IMR-90 (cell line): ENCODE data around the gene PLA2G10. TPM values are rescaled to one million over a fixed set of nuclear protein-coding genes. Genes with fewer than 3 reads are reported as not detected.

Experiments
- ATAC-seq: fragments of 200-7000 bp; cut with Tn5 transposase; 2 replicates; pipeline ENCODE4 v1.9.1; 2020; ENCODE audit warnings: low read depth, mild to moderate bottlenecking, moderate library complexity
- BruUV-seq: library from RNA; stranded (reverse); fragments of 400-500 nt; replicated peaks from 2 replicates; lab custom pipeline; 2021; lab: Mats Ljungman, UMichigan
- CTCF ChIA-PET: fragments of 300-600 bp; formaldehyde crosslinking; extraction: SDS; loops from one replicate; lab custom pipeline; 2021; ENCODE audit warnings: antibody characterized with exemption; lab: Yijun Ruan, JAX
- POLR2A ChIA-PET: fragments of 300-600 bp; sonication (Branson Sonifier 250); formaldehyde crosslinking; loops from one replicate; lab custom pipeline; 2022; ENCODE audit warnings: antibody characterized with exemption; ENCODE audit not compliant: unreplicated experiment; lab: Charles Lee
- DNase-seq: peaks from one replicate; pipeline ENCODE4 v3.0.0; 2013
- H2AFZ ChIP-seq: replicated peaks from 2 replicates; pipeline ENCODE3; 2013; ENCODE audit warnings: low read length, mild to moderate bottlenecking; ENCODE audit not compliant: poor library complexity
- H2AK5ac ChIP-seq: 2 replicates; pipeline ENCODE4 v1.6.1; 2013; ENCODE audit warnings: low read depth, low read length, inconsistent platforms
- H2AK9ac ChIP-seq: replicated peaks from 2 replicates; pipeline ENCODE3; 2013; ENCODE audit warnings: mild to moderate bottlenecking, low read depth, low read length, moderate library complexity; ENCODE audit not compliant: poor library complexity
- H2BK120ac ChIP-seq: 2 replicates; pipeline ENCODE4 v1.6.1; 2013; ENCODE audit warnings: low read depth, low read length, inconsistent platforms
- H2BK15ac ChIP-seq: 3 replicates; pipeline ENCODE4 v1.6.1; 2013; ENCODE audit warnings: low read depth, low read length, inconsistent platforms
- H2BK20ac ChIP-seq: 2 replicates; pipeline ENCODE4 v1.6.1; 2013; ENCODE audit warnings: low read depth, mild to moderate bottlenecking, inconsistent platforms, low read length, moderate library complexity
- H2BK5ac ChIP-seq: 2 replicates; pipeline ENCODE4 v1.6.1; 2013; ENCODE audit warnings: mild to moderate bottlenecking, low read depth, low read length, inconsistent platforms; ENCODE audit not compliant: poor library complexity, severe bottlenecking
- H3K14ac ChIP-seq: replicated peaks from 2 replicates; pipeline ENCODE4 v1.6.1; 2013; ENCODE audit warnings: low read depth, low read length, inconsistent platforms
- H3K18ac ChIP-seq: 2 replicates; pipeline ENCODE4 v1.6.1; 2013; ENCODE audit warnings: low read depth, low read length, control low read depth
- H3K23ac ChIP-seq: 2 replicates; pipeline ENCODE4 v1.6.1; 2013; ENCODE audit warnings: low read depth, low read length, inconsistent platforms
- H3K27ac ChIP-seq: 2 replicates; pipeline ENCODE4 v1.5.1; 2013; ENCODE audit warnings: mild to moderate bottlenecking, control low read depth, low read length; ENCODE audit not compliant: insufficient read depth
- H3K27me3 ChIP-seq: 2 replicates; pipeline ENCODE4 v1.6.1; 2013; ENCODE audit warnings: low read length; ENCODE audit not compliant: control insufficient read depth, insufficient read depth
- H3K36me3 ChIP-seq: 2 replicates; pipeline ENCODE4 v1.6.1; 2013; ENCODE audit warnings: low read length, mixed read lengths; ENCODE audit not compliant: control insufficient read depth, insufficient read depth
- H3K4ac ChIP-seq: 2 replicates; pipeline ENCODE4 v1.6.1; 2013; ENCODE audit warnings: low read depth, low read length, inconsistent platforms
- H3K4me1 ChIP-seq: 2 replicates; pipeline ENCODE4 v1.6.1; 2013; ENCODE audit warnings: low read length, mixed read lengths; ENCODE audit not compliant: control insufficient read depth, insufficient read depth
- H3K4me2 ChIP-seq: 2 replicates; pipeline ENCODE4 v1.6.1; 2013; ENCODE audit warnings: low read depth, mild to moderate bottlenecking, control low read depth, low read length, moderate library complexity
- H3K4me3 ChIP-seq: 2 replicates; pipeline ENCODE4 v1.5.1; 2013; ENCODE audit warnings: low read depth, mild to moderate bottlenecking, control low read depth, low read length, moderate library complexity; ENCODE audit not compliant: insufficient read depth
- H3K56ac ChIP-seq: 2 replicates; pipeline ENCODE4 v1.6.1; 2013; ENCODE audit warnings: low read length, inconsistent platforms; ENCODE audit not compliant: insufficient read depth; ENCODE audit errors: extremely low read depth
- H3K79me1 ChIP-seq, 2 experiments: 2 replicates each; pipeline ENCODE4 v1.6.1; 2013; ENCODE audit warnings: low read length in 2 of 2, inconsistent platforms in 1 of 2, low read depth in 1 of 2
- H3K9ac ChIP-seq: 2 replicates; pipeline ENCODE4 v1.6.1; 2013; ENCODE audit warnings: low read depth, low read length, control low read depth
- H3K9me1 ChIP-seq: 2 replicates; pipeline ENCODE4 v1.6.1; 2013; ENCODE audit warnings: low read length, inconsistent platforms; ENCODE audit not compliant: insufficient read depth
- H3K9me3 ChIP-seq: 2 replicates; pipeline ENCODE4 v1.6.1; 2013; ENCODE audit warnings: low read length; ENCODE audit not compliant: control insufficient read depth, insufficient read depth
- H4K20me1 ChIP-seq: 2 replicates; pipeline ENCODE4 v1.6.1; 2013; ENCODE audit warnings: low read length, inconsistent platforms; ENCODE audit not compliant: insufficient read depth
- H4K5ac ChIP-seq: 2 replicates; pipeline ENCODE4 v1.6.1; 2013; ENCODE audit warnings: mild to moderate bottlenecking, low read depth, low read length, control low read depth
- H4K8ac ChIP-seq, 2 experiments: 2 replicates each; pipeline ENCODE4 v1.6.1; 2013; ENCODE audit warnings: low read depth in 2 of 2, low read length in 2 of 2, control low read depth in 1 of 2, inconsistent platforms in 1 of 2
- H4K91ac ChIP-seq: 2 replicates; pipeline ENCODE4 v1.6.1; 2013; ENCODE audit warnings: low read depth, low read length, inconsistent platforms; ENCODE audit not compliant: insufficient read depth
- BHLHE40 ChIP-seq: fragments of 150-350 bp; IDR thresholded peaks from 2 replicates; pipeline ENCODE4 v1.6.1; 2016; ENCODE audit warnings: mild to moderate bottlenecking, low read depth, low read length
- CEBPB ChIP-seq: IDR thresholded peaks from 2 replicates; pipeline ENCODE4 v1.6.1; 2012; ENCODE audit warnings: low read depth, low read length, improper control_type of control experiment
- CHD1 ChIP-seq: IDR thresholded peaks from 2 replicates; pipeline ENCODE4 v1.6.1; 2012; ENCODE audit warnings: low read depth, low read length, improper control_type of control experiment
- CTCF ChIP-seq: conservative IDR thresholded peaks from 2 replicates; pipeline ENCODE4 v1.5.1; 2012; ENCODE audit warnings: mild to moderate bottlenecking, low read depth, low read length, improper control_type of control experiment
- ELK1 ChIP-seq: fragments of 150-350 bp; IDR thresholded peaks from 2 replicates; pipeline ENCODE4 v1.6.1; 2016; ENCODE audit warnings: low read depth, mild to moderate bottlenecking, low read length, moderate library complexity, borderline replicate concordance
- FOS ChIP-seq: fragments of 150-350 bp; IDR thresholded peaks from 2 replicates; pipeline ENCODE4 v1.6.1; 2016; ENCODE audit warnings: low read depth, low read length
- MAFK ChIP-seq: IDR thresholded peaks from 2 replicates; pipeline ENCODE4 v1.6.1; 2012; ENCODE audit warnings: low read depth, low read length, improper control_type of control experiment
- MAZ ChIP-seq: IDR thresholded peaks from 2 replicates; pipeline ENCODE4 v1.6.1; 2012; ENCODE audit warnings: low read depth, mild to moderate bottlenecking, low read length, improper control_type of control experiment, moderate library complexity, borderline replicate concordance
- MXI1 ChIP-seq: IDR thresholded peaks from 2 replicates; pipeline ENCODE4 v1.6.1; 2012; ENCODE audit warnings: low read depth, mild to moderate bottlenecking, low read length, moderate library complexity, borderline replicate concordance
- NFE2L2 ChIP-seq: fragments of 150-350 bp; IDR thresholded peaks from 2 replicates; pipeline ENCODE4 v1.6.1; 2016; ENCODE audit warnings: low read depth, mild to moderate bottlenecking, low read length
- POLR2A ChIP-seq: IDR thresholded peaks from 2 replicates; pipeline ENCODE4 v1.6.1; 2012; ENCODE audit warnings: mild to moderate bottlenecking, low read depth, low read length
- RAD21 ChIP-seq: IDR thresholded peaks from 2 replicates; pipeline ENCODE4 v1.6.1; 2012; ENCODE audit warnings: low read length, improper control_type of control experiment
- RCOR1 ChIP-seq: IDR thresholded peaks from 2 replicates; pipeline ENCODE4 v1.6.1; 2012; ENCODE audit warnings: mild to moderate bottlenecking, low read length, improper control_type of control experiment; ENCODE audit not compliant: insufficient replicate concordance
- SMC3 ChIP-seq: fragments of 150-350 bp; IDR thresholded peaks from 2 replicates; pipeline ENCODE4 v1.6.1; 2016; ENCODE audit warnings: low read depth, mild to moderate bottlenecking, antibody characterized with exemption, low read length, moderate library complexity
- WGBS, 2 experiments: methylation state at CpG; one replicate each; pipeline versions ENCODE4 v1.1.5 to v1.1.7; 2013; ENCODE audit warnings: missing lambda C conversion rate in 2 of 2; ENCODE audit not compliant: insufficient read length in 1 of 2; ENCODE audit errors: extremely low coverage in 2 of 2; 5-methylcytosine and 5-hydroxymethylcytosine counted together
- dilution Hi-C: fragments of 300-500 bp; cut with HindIII; formaldehyde crosslinking; loops from one replicate; pipeline ENCODE4 v1.14.3; 2018; ENCODE audit warnings: low sequenced_read_pairs; ENCODE audit not compliant: unreplicated experiment
- in situ Hi-C: fragments of 300-500 bp; cut with MboI; formaldehyde crosslinking; loops from 3 replicates; pipeline ENCODE4 v1.14.3; 2019; ENCODE audit warnings: low sequenced_read_pairs, inconsistent platforms, mixed read lengths
- intact Hi-C: fragments of 100-400 bp; cut with micrococcal nuclease; formaldehyde crosslinking; loops from 2 replicates; pipeline ENCODE4 v1.10.0; 2022
- polyA plus RNA-seq, 3 experiments: library from polyadenylated mRNA; depleted of rRNA; stranded (reverse); fragments of >200 nt; gene quantifications; 2 replicates each; pipeline ENCODE4 v1.2.3, GENCODE V29; 2012; ENCODE audit warnings: low replicate concordance in 1 of 3
- total RNA-seq: library from RNA; depleted of rRNA; stranded (reverse); fragments of >200 nt; gene quantifications from 2 replicates; pipeline ENCODE4 v1.2.3, GENCODE V29; 2012

The PLA2G10 gene
- total and polyA plus RNA-seq, 2 of the 4 experiments (the other 2 are of a cell fraction): not detected

GRCh38 chr16:14652726-14653125, 41.4 kb downstream of the PLA2G10 start:
- H3K4me3 ChIP-seq: no peak overlapping the region
- no peak overlapping the region for H4K5ac ChIP-seq
- H3K27me3 ChIP-seq: no peaks in the 10 kb centered on the region
- no peak overlapping the region for H2BK15ac ChIP-seq
- no peak overlapping the region for H4K91ac ChIP-seq
- no peak overlapping the region for H2BK20ac ChIP-seq
- ATAC-seq (no peak), DNase-seq (no peak)
- H3K9ac ChIP-seq: no peak overlapping the region
- no peak overlapping the region for H3K18ac ChIP-seq
- no peaks in the 10 kb centered on the region for H4K20me1 ChIP-seq
- peaks cover 9 to 20% of the 10 kb centered on the region in 2 experiments for H3K79me1 ChIP-seq
- no peak overlapping the region for H2AFZ ChIP-seq
- H3K27ac ChIP-seq: no peak overlapping the region
- in situ Hi-C loops (no loop called here), dilution Hi-C loops (no loop called here), intact Hi-C loops (no loop called here)
- peaks cover 48% of the 10 kb centered on the region for H3K36me3 ChIP-seq
- H2BK5ac ChIP-seq: no peak overlapping the region
- H3K4me1 ChIP-seq: no peaks in the 10 kb centered on the region
- H3K56ac ChIP-seq: no peak overlapping the region
- WGBS, 2 experiments: no CpG with 5 or more reads among the region's 2 CpGs
- H3K4ac ChIP-seq: no peak overlapping the region
- H3K9me3 ChIP-seq: no peaks in the 10 kb centered on the region
- H3K9me1 ChIP-seq: no peaks in the 10 kb centered on the region
- CTCF ChIA-PET: no interaction called here
- POLR2A ChIA-PET: no interaction called here
- no peak overlapping the region for H3K14ac ChIP-seq
- H3K4me2 ChIP-seq: no peak overlapping the region
- no peak overlapping the region for H2AK5ac ChIP-seq
- no peak overlapping the region for H2BK120ac ChIP-seq
- TF ChIP-seq MXI1 (no peak), CEBPB (no peak), FOS (no peak), MAZ (no peak), RCOR1 (no peak), MAFK (no peak), ELK1 (no peak), CTCF (no peak), SMC3 (no peak), CHD1 (no peak), BHLHE40 (no peak), NFE2L2 (no peak), RAD21 (no peak), POLR2A (no peak)
- no peak overlapping the region for H4K8ac ChIP-seq
- H3K23ac ChIP-seq: no peak overlapping the region
- no peak overlapping the region for H2AK9ac ChIP-seq
- no TSS peak for BruUV-seq
